OCI-M2 (cell line): ENCODE measurements around the gene CNBD2.
"Not testable (repeated sequence)": the region's sequence is repeated elsewhere in the genome, so short reads cannot be mapped to it uniquely, and the experiment has no call there.

Source experiments
- DNase-seq: peaks from one replicate; lab custom pipeline; 2025; ENCODE audit not compliant: unreplicated experiment; lab: John Stamatoyannopoulos, UW

The CNBD2 gene

DNA sequence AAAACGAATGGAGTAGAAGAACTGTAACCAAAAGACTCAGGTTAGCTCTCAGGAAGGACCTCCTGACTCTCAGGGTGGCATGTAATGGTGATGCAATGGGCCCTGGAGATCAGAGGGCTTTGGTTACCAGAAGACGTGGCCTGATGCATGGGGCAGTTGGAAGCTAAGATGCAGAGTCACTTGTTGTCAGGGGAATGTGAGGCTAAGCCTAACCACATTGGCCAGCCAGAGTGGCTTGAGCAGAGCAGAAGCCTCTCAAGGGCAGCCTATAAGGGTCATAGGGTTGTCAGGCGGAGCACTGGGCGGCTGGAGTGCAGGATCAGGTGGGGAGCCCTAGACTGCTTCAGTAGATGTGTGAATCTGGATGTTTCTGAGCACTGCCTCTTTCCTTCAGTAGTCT is 5.9 kb downstream of the CNBD2 start:
- no peak for DNase-seq

DNA sequence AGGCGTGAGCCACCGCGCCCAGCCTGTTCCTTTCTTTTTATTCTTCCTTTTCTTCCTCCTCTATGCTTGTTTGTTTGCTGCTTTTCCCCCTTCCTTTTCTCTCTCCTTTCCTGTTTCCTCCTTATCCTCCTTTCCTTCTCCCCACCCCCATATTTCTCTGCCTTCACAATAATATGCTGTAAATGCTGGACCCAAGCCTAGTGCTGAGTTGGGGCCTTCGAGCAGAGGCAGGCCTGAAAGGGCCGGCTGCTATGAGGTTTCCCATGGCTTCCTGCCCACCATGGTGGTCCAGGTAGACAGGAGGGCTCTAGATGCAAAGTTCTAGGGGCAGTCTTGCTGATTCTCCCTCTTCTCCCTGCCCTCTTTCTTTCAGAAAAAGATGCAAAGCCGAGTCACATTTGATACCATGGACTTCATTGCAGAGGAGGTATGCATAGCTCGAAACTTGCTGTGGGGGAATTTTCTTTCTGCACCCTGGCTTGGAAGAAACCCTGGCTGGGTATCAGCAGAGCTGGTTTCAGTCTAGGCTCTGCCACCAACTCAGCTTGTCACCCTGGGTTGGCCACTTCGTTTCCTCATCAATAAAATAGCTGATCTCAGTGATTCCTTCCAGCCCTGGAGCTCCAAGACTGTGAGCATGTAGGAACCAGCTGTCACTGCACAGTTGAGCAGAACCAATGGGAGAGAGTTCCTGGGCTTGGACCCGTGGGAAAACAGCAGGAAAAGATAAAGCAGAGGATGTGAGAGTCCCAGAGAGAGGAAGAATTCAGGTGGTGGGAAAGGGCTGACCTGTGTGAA is 7.4 kb downstream of the CNBD2 start:
- no peak for DNase-seq

DNA sequence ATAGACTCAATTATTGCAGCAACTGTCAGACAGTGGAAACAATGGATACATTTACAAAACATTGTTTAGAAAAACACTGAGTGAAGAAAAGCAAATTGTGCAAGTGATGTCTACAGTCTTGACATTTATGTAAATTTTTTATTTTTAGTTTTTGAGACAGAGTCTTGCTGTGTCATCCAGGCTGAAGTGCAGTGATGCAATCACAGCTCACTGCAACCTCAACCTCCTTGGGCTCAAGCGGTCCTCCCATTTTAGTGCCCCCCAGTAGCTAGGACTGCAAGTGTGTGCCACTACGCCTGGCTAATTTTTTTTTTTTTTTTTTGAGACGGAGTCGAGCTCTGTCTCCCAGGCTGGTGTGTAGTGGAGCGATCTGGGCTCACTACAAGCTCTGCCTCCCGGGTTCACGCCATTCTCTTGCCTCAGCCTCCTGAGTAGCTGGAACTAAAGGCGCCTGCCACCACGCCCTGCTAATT is 9.7 kb downstream of the CNBD2 start:
- no peak for DNase-seq

DNA sequence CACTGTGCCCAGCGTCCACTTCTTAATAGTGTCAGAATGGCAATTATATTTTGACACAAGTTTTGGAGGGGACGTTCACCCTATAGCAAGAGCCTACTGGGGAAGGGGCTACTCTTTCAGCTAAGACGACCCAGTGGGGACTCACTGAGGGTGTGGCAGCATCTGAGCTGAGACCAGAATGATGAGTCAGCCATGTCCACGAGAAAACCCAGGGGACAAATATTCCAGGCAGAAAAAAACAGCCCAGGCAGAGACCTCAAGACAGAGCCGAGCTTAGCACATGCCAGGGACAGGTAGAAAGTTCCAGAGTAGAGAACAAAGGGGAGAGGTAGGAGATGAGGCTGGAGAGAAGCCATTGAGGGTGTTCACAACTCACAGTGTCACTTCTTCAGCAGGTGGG is 11.2 kb downstream of the CNBD2 start:
- DNase-seq: no peak

DNA sequence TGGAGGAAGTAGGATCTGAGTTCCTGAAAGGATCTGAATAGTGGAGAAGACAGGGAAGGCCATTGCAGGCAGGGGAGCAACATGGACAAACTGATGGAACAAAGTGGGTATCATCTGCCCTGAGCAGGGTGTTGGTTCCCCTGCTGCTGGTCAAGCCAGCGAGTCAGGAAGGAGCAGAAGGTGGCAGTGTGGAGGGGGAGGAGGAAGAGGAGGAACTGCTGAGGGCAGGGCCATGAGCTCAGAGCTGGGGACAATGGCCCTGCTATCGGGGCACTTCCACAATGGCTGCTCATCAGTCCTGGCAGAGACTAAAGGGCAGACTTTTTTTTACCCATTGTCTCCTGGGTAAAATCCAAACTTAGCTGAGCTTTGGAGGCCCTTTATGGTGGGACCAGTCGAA is 13.6 kb downstream of the CNBD2 start:
- DNase-seq: no peak

DNA sequence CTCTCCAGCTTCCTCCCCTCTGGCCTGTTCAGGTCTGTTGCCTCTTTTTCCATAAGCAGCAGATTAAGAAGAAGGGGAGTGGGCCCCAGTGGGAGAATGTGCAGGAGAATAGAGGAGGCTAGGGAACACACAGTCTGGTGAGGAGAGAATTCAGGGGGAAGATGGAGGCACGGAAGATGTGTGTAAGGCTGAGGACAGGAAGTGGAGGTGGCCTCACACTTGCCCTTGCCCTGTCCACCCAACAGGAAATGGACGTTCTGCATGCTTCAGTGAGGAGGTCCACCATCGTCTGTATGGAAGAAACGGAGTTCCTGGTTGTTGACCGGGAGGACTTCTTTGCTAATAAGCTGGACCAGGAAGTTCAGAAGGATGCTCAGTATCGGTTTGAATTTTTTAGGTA is 16.0 kb downstream of the CNBD2 start:
- DNase-seq: no peak

DNA sequence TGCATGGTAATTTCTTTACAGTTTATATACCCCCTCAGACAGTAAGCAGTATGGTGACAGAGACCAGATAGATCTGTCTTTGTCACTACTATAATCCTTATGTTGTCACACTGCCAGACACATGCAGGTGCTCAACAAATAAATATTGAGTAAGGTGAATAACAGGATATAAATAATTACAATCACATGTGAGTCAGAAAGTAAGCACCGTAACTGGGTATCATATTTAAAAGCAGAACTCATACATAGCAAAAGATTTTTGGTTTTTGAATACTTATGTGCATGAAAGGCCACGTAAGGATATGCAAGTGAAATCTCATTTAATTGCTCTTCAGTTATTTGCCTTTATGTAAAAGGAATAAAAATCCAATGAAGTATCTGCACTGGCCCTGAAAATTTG is 17.4 kb downstream of the CNBD2 start:
- no peak for DNase-seq

DNA sequence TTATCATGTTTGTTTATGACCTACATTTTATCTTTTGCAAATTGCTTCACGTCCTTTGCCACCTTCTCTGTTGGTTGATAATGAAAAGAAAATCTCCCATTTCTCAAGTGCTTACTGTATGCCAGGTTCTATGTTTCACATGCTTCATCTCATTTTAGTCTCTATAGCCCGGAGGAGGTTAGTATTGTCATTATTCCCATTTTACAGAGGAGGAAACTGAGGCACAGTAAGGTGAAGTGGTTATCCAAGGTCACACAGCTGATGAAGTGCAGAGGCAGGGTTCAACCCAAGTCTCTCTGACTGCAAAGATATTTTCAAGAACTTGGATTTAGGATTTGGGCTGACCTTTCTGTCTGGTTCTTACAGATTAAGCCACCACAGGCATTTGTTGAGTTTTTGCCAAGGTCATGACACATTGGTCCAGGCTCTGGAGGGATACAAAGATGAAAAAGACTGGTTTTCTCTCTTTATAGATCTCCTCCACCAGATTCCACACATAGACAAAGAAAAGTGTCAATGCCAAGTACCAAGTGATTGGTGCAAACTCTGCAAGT is 20.6 kb downstream of the CNBD2 start:
- DNase-seq: no peak

DNA sequence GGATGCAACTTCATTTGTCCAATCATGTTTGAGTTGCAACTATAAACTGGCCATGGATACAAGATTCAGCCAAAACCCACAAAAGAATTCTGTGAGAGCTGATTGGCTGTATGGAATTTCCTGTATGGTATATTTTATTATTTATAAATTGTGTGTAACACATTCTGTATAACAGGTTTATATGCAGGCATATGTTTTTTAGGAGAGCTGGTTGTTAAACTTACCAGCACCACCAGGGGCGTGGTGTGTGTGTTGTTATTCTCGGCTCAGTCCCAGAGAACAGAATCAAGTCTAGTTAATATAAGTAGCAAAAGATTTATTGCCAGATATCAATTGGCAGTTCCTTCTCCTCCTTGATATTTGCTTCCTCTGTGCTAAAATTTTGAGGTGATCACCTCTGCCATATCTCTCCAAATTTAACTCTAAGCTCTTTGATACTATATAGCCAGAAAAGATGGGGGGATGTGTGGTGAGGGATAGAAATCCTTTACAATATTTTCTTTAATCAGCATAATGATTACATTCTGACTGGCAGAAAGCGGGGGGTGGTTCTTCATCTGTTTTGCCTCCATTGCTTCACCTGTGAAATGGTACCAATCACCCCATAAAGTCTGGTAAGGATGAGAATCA is 22.9 kb downstream of the CNBD2 start:
- DNase-seq: no peak

DNA sequence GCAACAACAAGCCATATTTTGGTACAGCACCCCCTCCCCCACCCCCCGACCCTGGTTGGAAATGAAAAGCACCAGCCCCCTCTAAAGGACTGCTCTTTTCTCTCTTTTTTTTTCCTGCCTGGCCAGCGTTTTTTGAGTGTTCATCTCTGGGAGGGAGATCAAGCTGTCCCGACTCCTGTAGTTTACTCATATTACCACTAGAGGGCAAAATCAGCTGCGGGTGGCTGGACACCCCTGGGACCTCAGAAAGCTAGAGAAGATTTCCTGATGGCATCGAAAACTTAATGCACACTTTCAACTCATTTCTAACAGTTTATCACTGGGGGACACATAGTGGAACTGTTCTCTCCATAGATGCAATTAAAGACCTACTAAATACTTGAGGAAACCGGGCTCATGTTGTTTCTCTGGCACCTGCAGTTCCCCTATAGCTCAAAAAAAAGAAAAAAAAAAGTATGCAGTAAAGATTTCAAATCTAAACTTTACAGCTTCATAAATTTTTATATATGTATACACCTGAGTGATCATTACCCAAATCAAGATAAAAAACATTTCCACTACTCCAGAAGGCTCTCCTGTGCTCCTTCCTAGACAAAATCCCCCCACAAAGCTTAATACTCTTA is 24.4 kb downstream of the CNBD2 start:
- peak; percentile 54 for DNase-seq

DNA sequence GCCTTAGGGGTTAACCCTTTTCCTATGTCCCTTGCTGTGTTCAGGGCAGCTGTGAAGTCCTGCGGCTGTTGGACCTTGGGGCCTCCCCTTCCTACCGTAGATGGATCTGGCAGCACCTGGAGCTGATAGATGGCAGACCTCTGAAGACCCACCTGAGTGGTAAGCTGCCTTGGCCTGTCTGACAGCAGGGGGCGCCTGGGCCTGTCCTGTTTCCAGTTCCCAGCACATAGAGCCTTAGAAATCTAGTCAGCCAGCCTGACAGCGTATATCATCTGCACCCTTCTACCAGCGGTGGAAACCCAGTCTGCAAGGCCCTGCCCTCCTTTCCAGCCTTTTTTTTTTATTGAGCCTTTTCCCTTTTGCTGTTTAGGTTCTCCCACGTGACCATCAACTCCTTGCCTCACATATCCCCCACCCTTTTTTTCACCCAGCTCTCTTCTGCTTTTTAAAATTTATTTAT is 26.6 kb downstream of the CNBD2 start:
- DNase-seq: peak; percentile 57

DNA sequence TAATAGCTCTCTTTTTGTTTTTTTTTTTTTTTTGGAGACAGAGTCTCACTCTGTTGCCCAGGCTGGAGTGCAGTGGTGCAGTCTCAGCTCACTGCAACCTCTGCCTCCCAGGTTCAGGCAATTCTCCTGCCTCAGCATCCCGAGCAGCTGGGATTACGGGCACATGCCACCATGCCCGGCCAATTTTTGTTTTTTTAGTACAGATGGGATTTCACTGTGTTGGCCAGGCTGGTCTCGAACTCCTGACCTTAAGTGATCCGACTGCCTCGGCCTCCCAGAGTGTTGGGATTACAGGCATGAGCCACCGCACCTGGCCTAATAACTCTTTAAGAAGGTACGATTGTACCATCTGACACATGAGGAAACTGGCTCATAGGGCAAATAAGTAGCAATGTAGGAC is 28.1 kb downstream of the CNBD2 start:
- not testable (repeated sequence) for DNase-seq

DNA sequence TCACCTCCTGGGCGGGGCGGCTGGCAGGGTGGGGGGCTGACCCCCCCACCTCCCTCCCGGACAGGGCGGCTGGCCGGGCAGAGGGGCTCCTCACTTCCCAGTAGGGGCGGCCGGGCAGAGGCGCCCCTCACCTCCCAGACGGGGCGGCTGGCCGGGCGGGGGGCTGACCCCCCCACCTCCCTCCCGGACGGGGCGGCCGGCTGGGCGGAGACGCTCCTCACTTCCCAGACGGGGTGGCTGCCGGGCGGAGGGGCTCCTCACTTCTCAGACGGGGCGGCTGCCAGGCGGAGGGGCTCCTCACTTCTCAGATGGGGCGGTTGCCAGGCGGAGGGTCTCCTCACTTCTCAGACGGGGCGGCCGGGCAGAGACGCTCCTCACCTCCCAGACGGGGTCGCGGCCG is 32.9 kb downstream of the CNBD2 start:
- not testable (repeated sequence) for DNase-seq

DNA sequence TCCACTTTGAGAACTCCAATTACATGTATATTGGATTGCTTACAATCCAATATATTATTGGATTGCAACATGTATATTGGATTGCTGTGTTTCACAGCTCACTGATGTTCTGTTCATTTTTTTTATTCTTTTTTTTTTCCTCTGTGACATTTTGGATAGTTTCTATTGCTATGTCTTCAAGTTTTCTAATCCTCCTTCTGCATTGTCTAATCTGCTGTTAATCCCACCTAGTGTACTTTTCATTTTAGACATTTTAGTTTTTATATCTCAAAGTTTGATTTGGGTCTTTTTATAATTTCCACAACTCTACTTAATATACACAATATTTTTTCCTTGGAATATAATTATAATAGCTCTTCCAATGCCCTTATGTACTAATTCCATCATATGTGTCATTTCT is 34.5 kb downstream of the CNBD2 start:
- DNase-seq: no peak

DNA sequence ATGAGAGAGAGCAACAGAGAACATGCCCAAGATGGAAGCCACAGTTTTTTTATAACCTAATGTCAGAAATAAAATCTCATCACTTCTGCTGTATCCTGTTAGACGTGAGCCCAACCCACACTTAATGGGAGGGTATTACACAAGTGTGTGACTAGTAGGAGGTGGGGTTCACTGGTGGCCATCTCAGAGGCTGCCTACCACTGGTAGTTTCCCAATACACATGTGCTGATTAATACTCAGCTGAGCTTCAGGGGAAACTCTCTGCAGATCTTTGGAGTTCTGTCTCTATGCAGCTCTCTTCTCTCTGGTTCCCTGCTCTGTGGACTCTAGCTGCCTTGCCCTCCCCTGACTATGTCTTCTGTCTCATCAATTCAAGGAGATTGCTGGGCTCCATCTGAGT is 35.7 kb downstream of the CNBD2 start:
- no peak for DNase-seq

DNA sequence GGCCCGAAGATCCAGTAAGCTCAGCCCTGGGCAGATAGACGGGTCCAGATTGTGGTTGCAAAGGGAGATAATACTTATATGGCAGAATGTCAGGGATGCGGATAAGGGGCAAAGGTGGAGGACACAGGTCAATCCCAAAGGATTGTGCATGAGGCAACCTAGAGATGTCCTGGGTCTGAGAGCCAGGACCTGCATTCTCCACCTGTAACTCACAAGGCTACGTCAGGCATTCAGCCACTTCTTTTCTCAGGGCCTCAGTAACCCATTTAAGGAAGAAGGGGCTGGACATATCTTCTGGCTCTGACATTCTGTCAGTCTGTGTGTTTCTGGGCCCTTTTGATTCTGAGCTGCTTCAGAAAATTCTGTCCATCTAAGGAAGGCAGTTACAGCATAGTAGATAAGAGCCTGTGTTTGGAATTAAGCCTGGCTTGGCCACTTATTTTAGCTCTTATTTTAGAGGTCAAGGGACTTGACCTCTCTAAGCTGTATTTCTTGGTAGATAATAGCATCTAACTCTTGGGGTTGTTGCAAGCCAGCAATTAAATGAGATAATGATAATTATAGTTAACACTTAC is 40.2 kb downstream of the CNBD2 start:
- DNase-seq: no peak

DNA sequence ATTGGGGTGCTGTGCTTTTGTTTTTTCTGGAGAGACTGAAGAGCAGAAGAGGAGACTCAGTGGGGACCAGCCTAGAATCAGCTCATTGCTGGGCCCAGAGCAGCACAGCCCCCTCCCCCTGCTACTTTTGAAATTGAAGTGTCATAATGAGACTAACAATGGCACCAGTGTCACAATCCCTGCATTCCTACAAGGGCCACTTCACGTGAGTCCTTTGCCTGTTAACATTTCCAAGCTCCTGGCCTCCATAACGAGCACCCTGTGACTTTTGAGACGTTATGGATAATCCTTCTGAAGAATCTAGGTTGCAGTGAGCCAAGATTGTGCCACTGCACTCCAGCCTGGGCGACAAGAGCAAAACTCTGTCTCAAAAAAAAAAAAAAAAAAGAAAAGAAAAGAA is 41.7 kb downstream of the CNBD2 start:
- DNase-seq: no peak

DNA sequence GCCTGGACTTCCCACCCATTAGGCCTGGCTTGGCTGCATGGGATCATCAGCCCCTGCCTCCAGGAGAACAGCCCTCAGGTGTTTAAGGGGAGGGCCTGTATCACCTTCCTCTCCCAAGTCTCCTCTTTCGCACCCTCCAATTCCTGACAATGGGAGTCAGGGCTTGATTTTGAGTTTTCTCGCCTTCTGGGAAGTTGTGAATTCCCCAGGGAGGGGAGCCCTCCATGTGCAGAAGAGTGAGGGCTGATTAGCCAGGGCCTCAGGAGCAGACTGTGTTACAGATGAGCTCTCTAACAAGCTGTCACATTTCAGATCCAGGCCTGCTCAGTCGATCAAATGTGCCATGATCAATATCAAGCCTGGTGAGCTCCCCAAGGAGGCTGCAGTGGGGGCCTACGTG is 42.4 kb downstream of the CNBD2 start:
- DNase-seq: no peak

DNA sequence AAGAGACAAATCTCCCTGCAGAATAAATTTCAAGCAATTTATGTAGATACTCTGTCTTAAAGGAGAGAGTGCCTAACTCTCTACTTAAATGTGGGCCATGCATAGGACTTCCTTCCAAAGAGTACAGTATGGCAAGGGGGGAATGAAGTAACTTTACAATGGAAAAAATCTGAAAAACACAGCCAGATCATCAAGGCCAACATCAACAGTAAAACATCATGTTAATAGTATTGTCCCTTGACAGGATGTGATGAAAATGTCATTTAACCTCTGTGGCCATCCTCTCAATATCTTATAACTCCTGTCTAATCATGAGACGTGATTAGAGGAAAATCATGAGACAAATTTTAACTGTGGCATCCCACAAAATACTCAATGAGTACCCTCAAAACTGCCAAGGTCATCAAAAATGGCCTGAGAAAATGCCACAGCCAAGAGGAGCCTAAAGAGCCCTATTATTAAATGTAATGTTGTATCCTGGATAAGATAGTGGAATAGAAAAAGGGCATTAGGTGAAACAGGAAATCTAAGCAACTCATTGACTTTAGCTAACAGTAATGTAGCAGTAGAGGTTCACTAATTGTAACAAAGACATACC is 47.5 kb downstream of the CNBD2 start:
- DNase-seq: no peak

DNA sequence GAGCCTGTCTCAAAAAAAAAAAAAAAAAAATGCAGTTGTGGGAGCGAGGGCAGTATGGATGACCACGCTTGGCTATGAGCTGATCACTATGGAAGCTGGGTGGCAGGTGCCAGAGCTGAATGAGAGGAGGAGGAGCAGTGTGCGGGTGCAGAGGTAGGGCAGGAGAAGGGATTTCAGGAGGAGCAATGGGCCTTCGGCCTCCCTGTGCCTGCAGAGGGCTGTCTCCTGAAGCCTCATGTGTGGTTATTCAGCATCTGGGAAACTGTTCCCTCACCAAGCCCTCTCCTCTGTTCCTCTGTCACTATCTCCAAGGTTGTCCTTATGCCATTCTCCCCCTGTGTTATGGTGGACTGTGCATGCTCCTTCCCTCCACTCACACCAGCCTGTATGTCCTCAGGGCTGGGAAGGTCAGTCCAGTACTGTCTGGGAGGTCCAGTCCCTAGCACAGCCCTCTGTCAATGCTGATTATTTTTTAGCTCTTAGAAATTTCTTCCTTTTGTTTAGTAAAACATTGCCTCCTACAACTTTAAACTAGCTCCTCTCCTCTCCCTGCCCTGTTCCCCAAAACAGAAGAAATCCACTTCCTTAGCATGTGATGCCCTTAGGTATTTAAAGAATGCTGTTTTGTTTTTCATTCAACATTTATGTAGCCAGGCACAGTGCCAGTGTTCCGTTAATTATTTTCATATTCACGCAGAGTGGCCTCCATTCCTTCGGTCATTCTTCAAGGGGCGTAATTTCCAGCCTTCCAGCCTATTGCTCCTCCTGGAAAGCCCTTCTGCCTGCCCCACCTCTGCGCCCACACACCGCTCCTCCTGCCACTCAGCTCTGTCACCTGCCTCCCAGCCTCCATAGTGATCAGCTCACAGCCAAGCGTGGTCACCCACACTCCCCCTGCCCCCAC is 48.9 kb downstream of the CNBD2 start:
- no peak for DNase-seq
